Measurements from ENCODE around the gene NEDD4. TPM values are rescaled to one million over a fixed set of nuclear protein-coding genes. Genes with fewer than 3 reads are reported as not detected.

NEDD4 gene
- polyA plus RNA-seq, 1 of the 3 experiments (the other 2 are of a cell fraction) = 12.9 TPM

GRCh38 chr15:55902981-55903380 lies 90.4 kb downstream of the NEDD4 start:
- H3K9ac ChIP-seq = no peak overlapping the region
- H3K9me3 ChIP-seq = no peaks in the 10 kb centered on the region
- DNase-seq = no peak
- H3K4me2 ChIP-seq = no peak overlapping the region
- H3K4me1 ChIP-seq (ENCODE audit: control insufficient read depth in 1 of 2, insufficient read depth in 2 of 2, low read depth in 1 of 2, low read length in 1 of 2) = peaks cover 0 to 5% of the 10 kb centered on the region in 2 experiments; a peak in 3 of 4 replicates
- peak overlapping the region in 1 of 2 experiments; percentile 60; a peak in 2 of 4 replicates for H3K27ac ChIP-seq (ENCODE audit: low read depth in 2 of 2, low read length in 1 of 2)
- H4K20me1 ChIP-seq (ENCODE audit: insufficient read depth) = no peaks in the 10 kb centered on the region
- H3K9me2 ChIP-seq = no peaks in the 10 kb centered on the region
- 72% methylated on average over 4 of the region's 4 CpGs for WGBS (ENCODE audit: low lambda C conversion rate)
- H3K36me3 ChIP-seq (replicated peaks in 1 of 2; ENCODE audit: control insufficient read depth in 1 of 2, insufficient read depth in 2 of 2, low read length in 1 of 2) = peaks cover 0 to 7% of the 10 kb centered on the region in 2 experiments
- no peak overlapping the region for H2AFZ ChIP-seq (ENCODE audit: low read depth)
- TF ChIP-seq MAX (IDR thresholded peaks at IDR 0.05; ENCODE audit: low read depth) (no peak), IRF3 (IDR thresholded peaks at IDR 0.05; ENCODE audit: low read depth, low read length) (no peak), USF1 (IDR thresholded peaks at IDR 0.05; ENCODE audit: borderline replicate concordance, low read depth) (no peak), RCOR1 (IDR thresholded peaks at IDR 0.05; ENCODE audit: low read length) (no peak), TAF1 (IDR thresholded peaks at IDR 0.05; ENCODE audit: borderline replicate concordance, low read depth, low read length) (no peak), ELF1 (IDR thresholded peaks at IDR 0.05) (no peak), NRF1 (IDR thresholded peaks at IDR 0.05; ENCODE audit: low read depth, low read length) (no peak), MXI1 (IDR thresholded peaks at IDR 0.05; ENCODE audit: low read depth, low read length) (no peak), CTCF (IDR thresholded peaks at IDR 0.05) (no peak), RAD21 (IDR thresholded peaks at IDR 0.05; ENCODE audit: low read length) (no peak), RXRA (IDR thresholded peaks at IDR 0.05; ENCODE audit: borderline replicate concordance, low read depth) (no peak), JUND (IDR thresholded peaks at IDR 0.05) (no peak), POLR2AphosphoS5 (IDR thresholded peaks at IDR 0.05; ENCODE audit: low read depth, low read length) (no peak), ZBTB33 (IDR thresholded peaks at IDR 0.05; ENCODE audit: borderline replicate concordance, low read depth) (no peak)
- POLR2A ChIA-PET = no interaction called here
- no peak overlapping the region for H3K4me3 ChIP-seq (ENCODE audit: low read depth in 2 of 2, low read length in 1 of 2)
- peaks cover 72% of the 10 kb centered on the region for H3K79me2 ChIP-seq (ENCODE audit: insufficient read depth)
- no peaks in the 10 kb centered on the region for H3K27me3 ChIP-seq (ENCODE audit: insufficient read depth)
- CTCF ChIA-PET = no interaction called here
- H3F3A ChIP-seq (replicated peaks; ENCODE audit: insufficient read depth) = peaks cover 30% of the 10 kb centered on the region
